Fibroblast of pulmonary artery (primary cell): ENCODE data around the gene ZBTB47.

Source experiments
- DNase-seq: peaks from one replicate; pipeline ENCODE4 v3.0.0-alpha.2; 2010; ENCODE audit warnings: low read depth
- H3K4me3 ChIP-seq: replicated peaks from 2 replicates; pipeline ENCODE4 v1.5.1; 2011; ENCODE audit warnings: low read depth, mild to moderate bottlenecking, control low read depth, low read length, moderate library complexity
- TF ChIP-seq, protein P1 (sequence below): IDR thresholded peaks from 2 replicates; pipeline ENCODE4 v1.5.1; 2011; ENCODE audit warnings: mild to moderate bottlenecking, control low read depth, low read length, inconsistent platforms; ENCODE audit errors: missing control alignments

Gene ZBTB47

DNA sequence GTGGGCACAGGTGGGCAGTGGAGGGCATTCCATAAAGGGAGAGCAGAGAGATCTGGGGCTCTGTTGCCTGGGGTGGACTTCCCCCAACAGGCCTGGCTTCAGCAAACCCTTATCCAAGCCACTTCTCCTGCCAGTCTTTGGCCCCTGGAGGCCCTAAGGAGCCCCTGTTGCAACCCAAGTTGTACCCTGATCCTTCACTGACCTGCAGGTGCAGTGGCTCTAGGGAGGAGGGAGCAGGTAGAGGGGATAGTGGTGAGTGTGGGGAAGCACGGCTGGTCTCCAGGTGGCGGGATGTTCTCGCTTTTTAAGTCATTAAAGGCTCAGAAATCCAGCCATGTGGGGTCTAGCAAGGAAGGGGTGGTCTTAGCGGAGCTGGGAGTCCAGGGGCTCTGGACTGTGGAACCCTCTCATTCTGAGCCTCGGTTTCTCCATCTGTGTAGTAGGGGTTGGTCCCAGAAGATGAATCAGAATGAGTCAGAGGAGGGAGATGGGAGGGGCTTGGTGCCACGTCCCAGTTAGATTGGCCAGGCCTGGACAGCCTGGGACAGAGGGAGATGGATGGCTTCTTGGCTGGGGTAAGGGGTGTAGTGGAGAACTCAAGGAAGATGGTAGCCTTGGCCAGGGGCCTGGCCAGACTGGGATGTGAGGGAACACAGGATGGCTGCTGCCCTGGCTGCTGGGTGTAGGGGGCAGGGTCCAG lies 2.6 kb downstream of the ZBTB47 start:
- TF ChIP-seq, protein P1, sequence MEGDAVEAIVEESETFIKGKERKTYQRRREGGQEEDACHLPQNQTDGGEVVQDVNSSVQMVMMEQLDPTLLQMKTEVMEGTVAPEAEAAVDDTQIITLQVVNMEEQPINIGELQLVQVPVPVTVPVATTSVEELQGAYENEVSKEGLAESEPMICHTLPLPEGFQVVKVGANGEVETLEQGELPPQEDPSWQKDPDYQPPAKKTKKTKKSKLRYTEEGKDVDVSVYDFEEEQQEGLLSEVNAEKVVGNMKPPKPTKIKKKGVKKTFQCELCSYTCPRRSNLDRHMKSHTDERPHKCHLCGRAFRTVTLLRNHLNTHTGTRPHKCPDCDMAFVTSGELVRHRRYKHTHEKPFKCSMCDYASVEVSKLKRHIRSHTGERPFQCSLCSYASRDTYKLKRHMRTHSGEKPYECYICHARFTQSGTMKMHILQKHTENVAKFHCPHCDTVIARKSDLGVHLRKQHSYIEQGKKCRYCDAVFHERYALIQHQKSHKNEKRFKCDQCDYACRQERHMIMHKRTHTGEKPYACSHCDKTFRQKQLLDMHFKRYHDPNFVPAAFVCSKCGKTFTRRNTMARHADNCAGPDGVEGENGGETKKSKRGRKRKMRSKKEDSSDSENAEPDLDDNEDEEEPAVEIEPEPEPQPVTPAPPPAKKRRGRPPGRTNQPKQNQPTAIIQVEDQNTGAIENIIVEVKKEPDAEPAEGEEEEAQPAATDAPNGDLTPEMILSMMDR = no peak
- peak overlapping the region; percentile 86 for H3K4me3 ChIP-seq
- peak; percentile 35 for DNase-seq

DNA sequence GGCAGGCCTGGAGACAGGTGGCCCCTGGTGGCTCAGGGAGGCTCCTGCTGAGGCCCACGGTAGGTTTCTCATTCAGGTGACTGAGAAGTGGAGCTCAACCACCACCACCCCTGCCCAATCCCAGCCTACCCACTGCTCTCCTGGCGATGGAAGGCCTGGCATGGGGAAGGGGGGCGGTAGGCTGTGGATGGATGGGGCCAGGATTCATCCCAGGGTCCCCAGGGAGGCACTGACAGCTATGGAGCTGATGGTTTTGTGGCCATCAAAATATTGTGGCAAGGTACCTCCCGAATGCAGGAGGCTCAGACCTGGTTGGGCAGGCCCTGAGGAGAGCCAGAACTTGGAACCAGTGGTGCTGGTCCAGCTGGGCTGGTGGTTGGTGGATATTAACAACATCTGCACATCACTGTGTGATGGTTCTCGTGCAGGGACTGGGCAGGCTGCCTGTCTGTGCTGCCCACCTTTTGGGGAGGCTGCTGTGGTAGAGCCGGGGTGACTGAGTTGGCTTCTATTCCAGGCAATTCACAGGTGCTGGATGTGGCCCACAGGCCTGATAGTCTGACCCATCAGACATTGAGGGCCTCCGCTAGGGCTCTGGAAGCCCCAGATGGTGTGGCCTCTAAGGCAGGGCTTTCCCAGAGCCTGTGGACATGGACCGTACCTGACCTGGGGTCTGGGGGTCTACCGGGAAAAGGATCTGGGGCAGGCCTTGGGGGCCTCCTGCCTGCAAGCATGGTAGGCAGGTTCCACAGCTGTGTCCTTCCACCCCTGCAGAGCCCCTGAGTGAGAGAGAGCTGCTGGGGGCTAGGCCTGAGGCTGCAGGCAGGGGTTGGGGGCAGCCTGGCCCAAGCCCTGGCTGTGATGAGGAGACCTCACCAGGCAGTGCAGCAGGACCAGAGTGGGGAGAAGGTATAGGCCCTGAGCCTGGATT lies 3.4 kb downstream of the ZBTB47 start:
- no peak for DNase-seq
- H3K4me3 ChIP-seq = no peak overlapping the region
- TF ChIP-seq, protein P1 = no peak

DNA sequence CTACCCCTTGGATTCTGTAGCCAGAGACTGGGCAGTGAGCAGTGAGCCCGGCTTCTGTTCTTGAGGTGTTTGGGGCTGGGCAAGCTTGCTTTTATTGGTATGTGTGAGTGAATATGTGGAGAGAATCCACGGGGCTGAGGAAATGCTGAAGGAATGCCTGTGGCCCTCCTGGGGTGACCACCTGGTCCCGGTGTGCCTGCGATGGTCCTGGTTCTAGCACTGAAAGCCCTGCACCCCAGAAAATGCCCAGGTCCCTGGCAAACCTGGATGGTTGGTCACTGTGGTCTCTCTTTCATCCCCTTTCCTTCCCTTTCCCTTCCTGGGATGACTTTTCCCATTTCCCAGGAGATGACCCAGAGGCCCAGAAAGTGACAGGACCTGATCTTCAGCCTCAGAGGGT lies 4.2 kb downstream of the ZBTB47 start:
- no peak overlapping the region for H3K4me3 ChIP-seq
- DNase-seq = no peak
- TF ChIP-seq, protein P1 = no peak

DNA sequence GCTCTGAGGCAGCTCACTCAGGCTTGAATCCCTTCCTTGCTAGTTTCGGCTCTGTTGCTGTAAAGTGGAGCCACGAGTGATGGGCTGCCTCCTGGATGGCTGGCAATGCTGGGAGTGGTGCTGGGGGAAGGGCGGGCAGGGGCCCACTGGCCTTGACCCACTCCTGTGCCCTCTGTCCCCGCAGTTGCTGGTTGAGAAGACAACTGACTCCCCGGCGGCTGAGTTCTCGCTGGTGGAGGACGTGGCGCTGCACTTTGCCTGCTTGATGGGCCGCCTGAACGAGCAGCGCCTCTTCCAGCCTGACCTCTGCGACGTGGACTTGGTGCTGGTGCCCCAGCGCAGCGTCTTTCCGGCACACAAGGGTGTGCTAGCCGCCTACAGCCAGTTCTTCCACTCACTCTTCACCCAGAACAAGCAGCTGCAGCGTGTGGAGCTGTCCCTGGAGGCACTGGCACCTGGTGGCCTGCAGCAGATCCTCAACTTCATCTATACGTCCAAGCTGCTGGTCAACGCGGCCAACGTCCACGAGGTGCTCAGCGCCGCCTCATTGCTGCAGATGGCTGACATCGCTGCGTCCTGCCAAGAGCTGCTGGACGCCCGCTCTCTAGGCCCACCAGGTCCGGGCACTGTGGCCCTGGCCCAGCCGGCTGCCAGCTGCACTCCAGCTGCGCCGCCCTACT lies 4.7 kb downstream of the ZBTB47 start:
- TF ChIP-seq, protein P1 = no peak
- no peak for DNase-seq
- H3K4me3 ChIP-seq = no peak overlapping the region

DNA sequence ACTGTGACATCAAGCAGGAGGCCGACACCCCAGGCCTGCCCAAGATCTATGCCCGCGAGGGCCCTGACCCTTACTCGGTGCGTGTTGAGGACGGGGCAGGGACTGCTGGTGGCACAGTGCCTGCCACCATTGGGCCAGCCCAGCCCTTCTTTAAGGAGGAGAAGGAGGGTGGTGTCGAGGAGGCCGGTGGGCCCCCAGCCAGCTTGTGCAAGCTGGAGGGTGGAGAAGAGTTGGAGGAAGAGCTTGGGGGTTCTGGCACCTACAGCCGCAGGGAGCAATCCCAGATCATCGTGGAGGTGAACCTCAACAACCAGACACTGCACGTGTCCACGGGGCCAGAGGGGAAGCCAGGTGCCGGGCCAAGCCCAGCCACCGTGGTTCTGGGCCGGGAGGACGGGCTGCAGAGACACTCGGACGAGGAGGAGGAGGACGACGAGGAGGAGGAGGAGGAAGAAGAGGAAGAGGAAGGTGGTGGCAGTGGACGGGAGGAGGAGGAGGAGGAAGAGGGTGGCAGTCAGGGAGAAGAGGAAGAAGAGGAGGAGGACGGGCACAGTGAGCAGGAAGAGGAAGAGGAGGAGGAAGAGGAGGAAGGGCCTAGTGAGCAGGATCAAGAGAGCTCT lies 5.4 kb downstream of the ZBTB47 start:
- TF ChIP-seq, protein P1 = no peak

DNA sequence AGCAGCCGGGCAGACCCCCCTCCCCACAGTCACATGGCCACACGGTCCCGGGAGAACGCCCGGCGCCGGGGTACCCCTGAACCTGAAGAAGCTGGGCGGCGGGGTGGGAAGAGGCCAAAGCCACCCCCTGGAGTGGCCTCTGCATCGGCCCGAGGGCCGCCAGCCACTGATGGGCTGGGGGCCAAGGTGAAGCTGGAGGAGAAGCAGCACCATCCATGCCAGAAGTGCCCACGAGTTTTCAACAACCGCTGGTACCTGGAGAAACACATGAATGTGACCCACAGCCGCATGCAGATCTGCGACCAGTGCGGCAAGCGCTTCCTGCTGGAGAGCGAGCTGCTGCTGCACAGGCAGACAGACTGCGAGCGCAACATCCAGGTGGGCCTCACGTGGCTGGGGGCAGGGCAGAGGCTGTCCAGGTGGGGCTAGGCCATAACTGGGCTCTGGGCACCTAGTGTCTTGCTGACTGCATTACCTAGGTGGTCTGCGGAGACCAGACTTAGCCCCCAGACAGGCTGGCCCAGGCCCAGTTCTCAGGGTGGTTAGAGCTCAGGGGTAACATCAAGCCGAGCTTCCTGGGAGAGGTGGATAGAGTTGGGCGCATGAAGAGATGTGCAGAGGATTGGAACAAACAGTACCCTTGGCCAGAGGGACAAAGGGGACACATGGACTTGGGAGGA lies 6.1 kb downstream of the ZBTB47 start:
- no peak for DNase-seq
- TF ChIP-seq, protein P1 = no peak
- no peak overlapping the region for H3K4me3 ChIP-seq

More for the DNA sequence above, 5.4 kb downstream of the ZBTB47 start:
- no peak overlapping the region for H3K4me3 ChIP-seq
- no peak for DNase-seq
